ENCODE results near the gene KLK13.

GRCh38 chr19:51103926-51104341, 39.0 kb upstream of the KLK13 start:
- TF ChIP-seq POLR2A (IDR thresholded peaks at IDR 0.05) (no peak), CTCF (IDR thresholded peaks at IDR 0.05) (no peak)
